K562 (cell line): Measurements from ENCODE around the gene SMARCA4. TPM values are rescaled to one million over a fixed set of nuclear protein-coding genes. Genes with fewer than 3 reads are reported as not detected.

Source experiments
- CREM ChIP-seq: IDR thresholded peaks from 2 replicates; pipeline ENCODE4 v1.6.1; 2014; ENCODE audit warnings: antibody characterized with exemption, low read depth
- ELF1 ChIP-seq: fragments of 200-800 bp; sonication (Bioruptor generic); IDR thresholded peaks from 2 replicates; pipeline ENCODE4 v1.6.1; 2016; ENCODE audit warnings: missing genetic modification characterization, missing compliant biosample characterization
- IRF2 ChIP-seq: sonication (generic); formaldehyde crosslinking; IDR thresholded peaks from 2 replicates; pipeline ENCODE4 v1.8.1; 2022; ENCODE audit warnings: mild to moderate bottlenecking, missing genetic modification reagents
- MTF1 ChIP-seq: fragments of 250-450 bp; sonication (Bioruptor Pico); IDR thresholded peaks from 2 replicates; pipeline ENCODE4 v1.9.0; 2021; ENCODE audit warnings: moderate library complexity, mild to moderate bottlenecking, inconsistent platforms, borderline replicate concordance
- PURB ChIP-seq: sonication (generic); formaldehyde crosslinking; IDR thresholded peaks from 2 replicates; pipeline ENCODE4 v1.9.0; 2021; ENCODE audit warnings: low read depth, mild to moderate bottlenecking, missing genetic modification reagents
- PYGO2 ChIP-seq: fragments of 450-650 bp; IDR thresholded peaks from 2 replicates; pipeline ENCODE4 v1.6.1; 2016; ENCODE audit warnings: mild to moderate bottlenecking, missing genetic modification characterization, moderate library complexity, missing compliant biosample characterization
- RBM15 ChIP-seq: fragments of 200-400 bp; formaldehyde crosslinking; IDR thresholded peaks from 2 replicates; pipeline ENCODE4 v1.6.1; 2018; ENCODE audit warnings: mild to moderate bottlenecking, low read length, moderate library complexity; ENCODE audit not compliant: insufficient read depth
- SNIP1 ChIP-seq: fragments of 450-650 bp; IDR thresholded peaks from 2 replicates; pipeline ENCODE4 v1.7.1; 2017; ENCODE audit warnings: low read depth, mild to moderate bottlenecking
- ZNF76 ChIP-seq: fragments of 250-450 bp; sonication (Bioruptor Pico); IDR thresholded peaks from 2 replicates; pipeline ENCODE4 v1.4.0; 2020; ENCODE audit warnings: mild to moderate bottlenecking, moderate library complexity, borderline replicate concordance
- polyA plus RNA-seq, 8 experiments: library from polyadenylated mRNA; depleted of rRNA in 4 of 8; stranded (reverse) in 5 of 8; unstranded in 3 of 8; fragments of >200 nt; fragmentation: Nextera tagmentation in 2 of 8; fragmentation: Illumina TruSeq in 1 of 8; extraction: Ambion mirVana in 2 of 8; extraction: Trizol in 1 of 8; gene quantifications; 2 replicates each; pipeline versions ENCODE4 v1.2.1 to v1.2.3, GENCODE V29; 2011 to 2014; ENCODE audit warnings: inconsistent platforms in 1 of 8, missing spikeins in 1 of 8
- total RNA-seq, 7 experiments: library from RNA; depleted of rRNA in 6 of 7; stranded (reverse); fragments of >200 nt in 6 of 7; fragmentation: Illumina TruSeq in 2 of 7; extraction: Trizol in 2 of 7; gene quantifications; 2 replicates each; pipeline versions ENCODE4 v1.2.1 to v1.2.3, GENCODE V29; 2011 to 2021; ENCODE audit warnings: low replicate concordance in 1 of 7
- TF ChIP-seq, protein P1 (sequence below): fragments of 250-450 bp; sonication (Bioruptor Pico); IDR thresholded peaks from 2 replicates; pipeline ENCODE4 v1.4.0; 2020; ENCODE audit warnings: borderline replicate concordance
- TF ChIP-seq, protein P2 (sequence below), 2 experiments: fragments of 450-650 bp in 1 of 2; sonication (generic) in 1 of 2; formaldehyde crosslinking in 1 of 2; IDR thresholded peaks; 2 replicates each; pipeline versions ENCODE4 v1.7.1 to v1.9.0; 2016 to 2022; ENCODE audit warnings: inconsistent platforms in 1 of 2, mild to moderate bottlenecking in 1 of 2, missing genetic modification reagents in 1 of 2
- TF ChIP-seq, protein P3 (sequence below): sonication (generic); formaldehyde crosslinking; IDR thresholded peaks from 2 replicates; pipeline ENCODE4 v1.8.1; 2023; ENCODE audit warnings: mild to moderate bottlenecking, missing genetic modification reagents

SMARCA4 gene
- total and polyA plus RNA-seq, 9 of the 15 experiments (the other 6 are each of a cell fraction or from before 2014, with no cell fraction given): 19.3 to 207 (median 52.1) TPM

DNA sequence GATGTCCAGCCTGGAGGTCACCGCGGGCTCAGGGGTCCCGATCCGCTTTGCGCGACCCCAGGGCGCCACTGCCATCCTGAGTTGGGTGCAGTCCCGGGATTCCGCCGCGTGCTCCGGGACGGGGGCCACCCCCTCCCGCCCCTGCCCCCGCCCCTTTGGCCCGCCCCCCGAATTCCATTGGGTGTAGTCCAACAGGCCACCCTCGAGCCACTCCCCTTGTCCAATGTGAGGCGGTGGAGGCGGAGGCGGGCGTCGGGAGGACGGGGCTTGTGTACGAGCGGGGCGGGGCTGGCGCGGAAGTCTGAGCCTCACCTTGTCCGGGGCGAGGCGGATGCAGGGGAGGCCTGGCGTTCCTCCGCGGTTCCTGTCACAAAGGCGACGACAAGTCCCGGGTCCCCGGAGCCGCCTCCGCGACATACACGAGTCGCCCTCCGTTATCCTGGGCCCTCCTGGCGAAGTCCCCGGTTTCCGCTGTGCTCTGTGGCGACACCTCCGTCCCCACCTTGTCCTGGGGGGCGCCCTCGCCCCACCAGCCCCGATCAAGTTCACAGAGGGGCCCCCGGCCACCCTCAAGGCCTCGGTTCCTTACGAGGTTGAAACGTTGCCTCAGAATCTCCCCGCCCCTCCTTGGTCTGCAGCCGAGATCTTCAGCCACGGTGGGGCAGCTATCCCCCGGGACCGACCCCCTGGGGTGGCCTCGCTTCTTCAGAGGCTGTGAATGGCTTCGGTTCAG is 129.6 kb downstream of the SMARCA4 start (continued):
- TF ChIP-seq, protein P1, sequence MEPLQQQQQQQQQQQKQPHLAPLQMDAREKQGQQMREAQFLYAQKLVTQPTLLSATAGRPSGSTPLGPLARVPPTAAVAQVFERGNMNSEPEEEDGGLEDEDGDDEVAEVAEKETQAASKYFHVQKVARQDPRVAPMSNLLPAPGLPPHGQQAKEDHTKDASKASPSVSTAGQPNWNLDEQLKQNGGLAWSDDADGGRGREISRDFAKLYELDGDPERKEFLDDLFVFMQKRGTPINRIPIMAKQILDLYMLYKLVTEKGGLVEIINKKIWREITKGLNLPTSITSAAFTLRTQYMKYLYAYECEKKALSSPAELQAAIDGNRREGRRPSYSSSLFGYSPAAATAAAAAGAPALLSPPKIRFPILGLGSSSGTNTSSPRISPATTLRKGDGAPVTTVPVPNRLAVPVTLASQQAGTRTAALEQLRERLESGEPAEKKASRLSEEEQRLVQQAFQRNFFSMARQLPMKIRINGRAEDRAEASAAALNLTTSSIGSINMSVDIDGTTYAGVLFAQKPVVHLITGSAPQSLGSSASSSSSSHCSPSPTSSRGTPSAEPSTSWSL: 0 out of 2 replicates have a peak, but pooled peaks have one; percentile 72
- no peak for TF ChIP-seq MTF1 (CRISPR knock-in tag)
- TF ChIP-seq ZNF76 (CRISPR knock-in tag): 0 out of 2 replicates have a peak, but pooled peaks have one; percentile 15
- TF ChIP-seq CREM: peak; percentile 77
- TF ChIP-seq, protein P2, sequence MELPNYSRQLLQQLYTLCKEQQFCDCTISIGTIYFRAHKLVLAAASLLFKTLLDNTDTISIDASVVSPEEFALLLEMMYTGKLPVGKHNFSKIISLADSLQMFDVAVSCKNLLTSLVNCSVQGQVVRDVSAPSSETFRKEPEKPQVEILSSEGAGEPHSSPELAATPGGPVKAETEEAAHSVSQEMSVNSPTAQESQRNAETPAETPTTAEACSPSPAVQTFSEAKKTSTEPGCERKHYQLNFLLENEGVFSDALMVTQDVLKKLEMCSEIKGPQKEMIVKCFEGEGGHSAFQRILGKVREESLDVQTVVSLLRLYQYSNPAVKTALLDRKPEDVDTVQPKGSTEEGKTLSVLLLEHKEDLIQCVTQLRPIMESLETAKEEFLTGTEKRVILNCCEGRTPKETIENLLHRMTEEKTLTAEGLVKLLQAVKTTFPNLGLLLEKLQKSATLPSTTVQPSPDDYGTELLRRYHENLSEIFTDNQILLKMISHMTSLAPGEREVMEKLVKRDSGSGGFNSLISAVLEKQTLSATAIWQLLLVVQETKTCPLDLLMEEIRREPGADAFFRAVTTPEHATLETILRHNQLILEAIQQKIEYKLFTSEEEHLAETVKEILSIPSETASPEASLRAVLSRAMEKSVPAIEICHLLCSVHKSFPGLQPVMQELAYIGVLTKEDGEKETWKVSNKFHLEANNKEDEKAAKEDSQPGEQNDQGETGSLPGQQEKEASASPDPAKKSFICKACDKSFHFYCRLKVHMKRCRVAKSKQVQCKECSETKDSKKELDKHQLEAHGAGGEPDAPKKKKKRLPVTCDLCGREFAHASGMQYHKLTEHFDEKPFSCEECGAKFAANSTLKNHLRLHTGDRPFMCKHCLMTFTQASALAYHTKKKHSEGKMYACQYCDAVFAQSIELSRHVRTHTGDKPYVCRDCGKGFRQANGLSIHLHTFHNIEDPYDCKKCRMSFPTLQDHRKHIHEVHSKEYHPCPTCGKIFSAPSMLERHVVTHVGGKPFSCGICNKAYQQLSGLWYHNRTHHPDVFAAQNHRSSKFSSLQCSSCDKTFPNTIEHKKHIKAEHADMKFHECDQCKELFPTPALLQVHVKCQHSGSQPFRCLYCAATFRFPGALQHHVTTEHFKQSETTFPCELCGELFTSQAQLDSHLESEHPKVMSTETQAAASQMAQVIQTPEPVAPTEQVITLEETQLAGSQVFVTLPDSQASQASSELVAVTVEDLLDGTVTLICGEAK (IDR thresholded peaks at IDR 0.05): no peak
- TF ChIP-seq, protein P2 (CRISPR knock-in tag; IDR thresholded peaks at IDR 0.05): no peak
- TF ChIP-seq IRF2 (CRISPR knock-in tag): no peak
- no peak for TF ChIP-seq PURB (CRISPR knock-in tag)
- no peak for TF ChIP-seq SNIP1
- no peak for TF ChIP-seq PYGO2 (tag)
- peak; percentile 70 for TF ChIP-seq ELF1 (tag)
- no peak for TF ChIP-seq RBM15
- TF ChIP-seq, protein P3, sequence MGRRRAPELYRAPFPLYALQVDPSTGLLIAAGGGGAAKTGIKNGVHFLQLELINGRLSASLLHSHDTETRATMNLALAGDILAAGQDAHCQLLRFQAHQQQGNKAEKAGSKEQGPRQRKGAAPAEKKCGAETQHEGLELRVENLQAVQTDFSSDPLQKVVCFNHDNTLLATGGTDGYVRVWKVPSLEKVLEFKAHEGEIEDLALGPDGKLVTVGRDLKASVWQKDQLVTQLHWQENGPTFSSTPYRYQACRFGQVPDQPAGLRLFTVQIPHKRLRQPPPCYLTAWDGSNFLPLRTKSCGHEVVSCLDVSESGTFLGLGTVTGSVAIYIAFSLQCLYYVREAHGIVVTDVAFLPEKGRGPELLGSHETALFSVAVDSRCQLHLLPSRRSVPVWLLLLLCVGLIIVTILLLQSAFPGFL: no peak
